NB4 (cell line): ENCODE measurements around the gene SLC10A3.

Experiments used
- DNase-seq: peaks from one replicate; pipeline ENCODE4 v3.0.0; 2010; ENCODE audit warnings: low read depth
- H3K4me3 ChIP-seq: one replicate; pipeline ENCODE4 v1.5.1; 2011; ENCODE audit warnings: mild to moderate bottlenecking, low read depth, low read length, moderate library complexity
- MYC ChIP-seq: IDR thresholded peaks from 2 replicates; pipeline ENCODE4 v1.6.1; 2011; ENCODE audit warnings: low read depth, low read length
- POLR2A ChIP-seq: IDR thresholded peaks from 2 replicates; pipeline ENCODE4 v1.6.1; 2011; ENCODE audit warnings: mild to moderate bottlenecking; ENCODE audit not compliant: insufficient read length; ENCODE audit errors: extremely low read depth
- TF ChIP-seq, protein P1 (sequence below): IDR thresholded peaks from one replicate; pipeline ENCODE4 v1.5.1; 2012; ENCODE audit warnings: low read depth, low read length
- TF ChIP-seq, protein P2 (sequence below): IDR thresholded peaks from 2 replicates; pipeline ENCODE4 v1.6.1; 2011; ENCODE audit warnings: low read depth, low read length

The SLC10A3 gene

DNA sequence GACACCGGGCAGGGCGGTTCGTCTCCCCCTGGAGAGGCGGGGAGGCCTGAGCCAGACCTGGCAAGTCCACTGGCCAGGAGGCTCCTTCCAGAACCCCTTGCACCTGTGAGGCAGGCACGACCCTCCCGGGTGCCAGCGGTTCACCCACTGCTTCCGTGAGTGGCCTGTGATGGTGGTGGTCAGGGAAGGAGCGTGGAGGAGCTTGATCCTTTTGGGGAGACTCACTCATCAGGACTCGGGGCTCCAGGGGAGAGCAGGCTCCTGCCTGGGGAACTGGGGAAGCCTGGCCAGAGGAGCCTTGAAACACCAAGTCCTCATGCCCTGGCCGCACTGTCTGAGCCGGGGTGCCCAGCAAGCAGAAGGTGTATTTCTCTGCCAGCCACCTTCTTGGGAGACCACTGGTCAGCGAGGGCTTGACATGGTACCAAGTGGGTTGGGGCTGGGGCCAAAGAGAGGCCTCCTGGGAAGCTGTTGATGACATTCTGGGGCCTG is 45.6 kb downstream of the SLC10A3 start:
- no peak overlapping the region for H3K4me3 ChIP-seq
- no peak for DNase-seq
- TF ChIP-seq, protein P1, sequence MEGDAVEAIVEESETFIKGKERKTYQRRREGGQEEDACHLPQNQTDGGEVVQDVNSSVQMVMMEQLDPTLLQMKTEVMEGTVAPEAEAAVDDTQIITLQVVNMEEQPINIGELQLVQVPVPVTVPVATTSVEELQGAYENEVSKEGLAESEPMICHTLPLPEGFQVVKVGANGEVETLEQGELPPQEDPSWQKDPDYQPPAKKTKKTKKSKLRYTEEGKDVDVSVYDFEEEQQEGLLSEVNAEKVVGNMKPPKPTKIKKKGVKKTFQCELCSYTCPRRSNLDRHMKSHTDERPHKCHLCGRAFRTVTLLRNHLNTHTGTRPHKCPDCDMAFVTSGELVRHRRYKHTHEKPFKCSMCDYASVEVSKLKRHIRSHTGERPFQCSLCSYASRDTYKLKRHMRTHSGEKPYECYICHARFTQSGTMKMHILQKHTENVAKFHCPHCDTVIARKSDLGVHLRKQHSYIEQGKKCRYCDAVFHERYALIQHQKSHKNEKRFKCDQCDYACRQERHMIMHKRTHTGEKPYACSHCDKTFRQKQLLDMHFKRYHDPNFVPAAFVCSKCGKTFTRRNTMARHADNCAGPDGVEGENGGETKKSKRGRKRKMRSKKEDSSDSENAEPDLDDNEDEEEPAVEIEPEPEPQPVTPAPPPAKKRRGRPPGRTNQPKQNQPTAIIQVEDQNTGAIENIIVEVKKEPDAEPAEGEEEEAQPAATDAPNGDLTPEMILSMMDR, result no peak
- TF ChIP-seq, protein P2, sequence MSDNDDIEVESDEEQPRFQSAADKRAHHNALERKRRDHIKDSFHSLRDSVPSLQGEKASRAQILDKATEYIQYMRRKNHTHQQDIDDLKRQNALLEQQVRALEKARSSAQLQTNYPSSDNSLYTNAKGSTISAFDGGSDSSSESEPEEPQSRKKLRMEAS, result no peak
- no peak for TF ChIP-seq POLR2A
- no peak for TF ChIP-seq MYC

DNA sequence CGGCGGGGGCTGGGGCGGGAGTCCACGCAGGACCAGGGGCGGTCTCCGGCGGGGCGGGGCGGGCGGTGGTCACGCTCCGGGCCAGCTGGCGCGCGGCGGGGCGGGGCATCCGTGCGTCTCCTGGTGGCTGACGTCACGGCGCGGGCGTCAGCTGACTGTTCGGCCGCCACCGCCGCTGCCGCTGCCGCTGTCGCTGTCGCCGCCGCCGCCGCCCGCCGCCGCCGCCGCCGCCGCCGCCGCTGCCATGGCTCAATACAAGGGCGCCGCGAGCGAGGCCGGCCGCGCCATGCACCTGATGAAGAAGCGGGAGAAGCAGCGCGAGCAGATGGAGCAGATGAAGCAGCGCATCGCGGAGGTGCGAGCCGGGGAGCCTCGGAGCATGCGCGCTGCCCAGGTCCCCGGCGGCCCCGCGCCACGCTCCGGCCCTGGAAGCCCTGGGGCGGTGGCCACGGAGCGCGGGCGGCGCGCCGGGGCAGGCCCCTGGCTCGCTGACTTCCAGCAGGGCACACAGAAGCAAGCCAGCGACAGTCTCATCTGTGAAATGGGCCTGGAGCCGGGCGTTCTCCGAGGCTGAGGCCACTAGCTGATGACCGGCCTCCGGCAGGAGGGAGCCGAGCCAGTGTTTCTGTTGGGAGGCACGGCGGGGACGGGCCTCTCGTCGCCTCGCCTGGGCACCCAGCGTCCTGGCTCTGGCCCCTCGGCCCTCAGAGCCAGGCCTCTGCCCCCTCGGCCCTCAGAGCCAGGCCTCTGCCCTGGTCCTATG is 46.3 kb downstream of the SLC10A3 start, which contains the start of gene FAM50A:
Gene FAM50A, plus strand, starts transcription at position 150 of the 763 bp plus-strand sequence. Its CDS starts 95 bp downstream, at position 245.
- H3K4me3 ChIP-seq, result peak within 1 kb of the TSS; percentile 34
- peak; percentile 55 for DNase-seq

DNA sequence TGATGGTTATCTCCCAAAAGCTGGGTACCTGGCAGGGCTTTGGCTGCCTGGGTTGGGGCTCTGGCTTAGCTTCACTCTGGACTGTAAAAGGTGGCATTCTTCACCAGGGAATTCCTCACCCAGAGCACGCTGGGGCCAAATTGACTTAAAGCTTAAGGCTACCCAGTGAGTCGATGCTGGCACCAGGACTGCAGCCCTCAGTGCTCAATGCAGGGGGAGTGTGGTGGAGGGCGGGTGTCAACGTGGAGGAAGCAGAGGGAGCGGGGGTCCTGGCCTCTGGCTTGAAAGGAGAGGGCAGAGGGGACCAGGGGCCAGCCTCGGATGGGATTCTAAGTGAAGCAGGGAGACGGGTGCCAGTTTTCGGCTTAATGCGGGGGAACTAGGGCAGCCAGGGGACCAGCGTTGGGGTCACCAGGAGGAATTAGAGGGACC is 46.9 kb downstream of the SLC10A3 start:
- DNase-seq, result no peak
- TF ChIP-seq, protein P2, result no peak
- TF ChIP-seq POLR2A (no peak), MYC (no peak)
- TF ChIP-seq, protein P1, result no peak
- H3K4me3 ChIP-seq, result no peak overlapping the region

More for the DNA sequence above, 46.3 kb downstream of the SLC10A3 start, which contains the start of gene FAM50A:
- TF ChIP-seq, protein P2, result no peak
- TF ChIP-seq, protein P1, result no peak
- no peak for TF ChIP-seq POLR2A
- TF ChIP-seq MYC, result no peak

DNA sequence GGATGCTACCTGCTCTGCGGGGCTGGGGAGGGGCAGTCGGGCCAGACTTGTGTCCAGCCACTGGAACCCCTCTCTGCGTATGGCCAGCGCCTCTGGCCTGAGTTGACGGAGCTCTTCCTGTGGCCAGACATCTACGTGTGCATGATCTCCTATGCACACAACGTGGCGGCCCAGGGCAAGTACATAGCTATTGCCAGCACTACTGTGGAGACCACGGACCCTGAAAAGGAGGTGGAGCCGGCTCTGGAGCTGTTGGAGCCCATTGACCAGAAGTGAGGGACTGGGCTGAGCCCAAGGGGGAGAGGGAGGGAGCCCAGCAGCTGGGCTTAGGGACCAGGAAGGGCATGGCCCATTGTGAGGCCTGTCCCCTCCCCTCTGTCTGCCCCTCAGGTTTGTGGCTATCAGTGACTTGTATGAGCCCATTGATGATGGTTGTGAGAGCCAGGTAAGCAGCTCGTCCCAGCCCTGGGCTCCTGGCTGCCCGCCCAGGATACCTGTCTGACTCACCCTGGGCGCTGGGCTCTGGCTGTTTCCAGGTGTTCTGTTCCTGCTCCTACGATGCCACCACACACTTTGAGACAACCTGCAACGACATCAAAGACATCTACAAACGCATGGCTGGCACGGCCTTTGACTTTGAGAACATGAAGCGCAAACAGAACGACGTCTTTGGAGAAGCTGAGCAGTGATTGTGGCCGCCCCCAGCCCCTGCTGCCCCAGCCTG is 48.3 kb downstream of the SLC10A3 start:
- TF ChIP-seq, protein P2, result no peak
- TF ChIP-seq POLR2A, result no peak
- TF ChIP-seq MYC, result no peak
- TF ChIP-seq, protein P1, result no peak
- no peak for DNase-seq
- no peak overlapping the region for H3K4me3 ChIP-seq

DNA sequence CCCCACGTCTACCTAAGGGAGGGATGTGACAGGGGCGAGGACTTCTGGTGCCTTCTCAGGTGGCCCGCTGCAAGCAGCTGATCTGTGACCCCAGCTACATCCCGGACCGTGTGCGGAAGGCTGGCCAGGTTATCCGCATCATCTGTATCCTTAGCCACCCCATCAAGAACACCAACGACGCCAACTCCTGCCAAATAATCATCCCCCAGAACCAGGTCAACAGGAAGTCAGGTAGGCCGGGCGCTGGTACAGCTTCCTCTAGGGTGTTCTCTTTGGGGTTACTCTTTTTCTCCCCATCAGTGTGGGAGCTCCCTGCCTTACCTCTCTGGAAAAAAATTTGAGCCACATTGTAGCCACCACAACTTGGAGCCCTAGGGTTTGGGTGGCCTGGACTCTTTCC is 48.9 kb downstream of the SLC10A3 start:
- no peak overlapping the region for H3K4me3 ChIP-seq
- DNase-seq, result no peak
- no peak for TF ChIP-seq MYC
- no peak for TF ChIP-seq POLR2A
- TF ChIP-seq, protein P2, result no peak
- TF ChIP-seq, protein P1, result no peak
